Colon (tissue), 2 donors: Measurements from ENCODE around the gene ABCB8.

Source experiments
- FAIRE-seq: peaks from 2 replicates; lab custom pipeline; 2012; peaks lifted over from hg19 to GRCh38; lab: Jason Lieb, UNC
- donor health status: control.
- donor health status: control.

Gene ABCB8

GRCh38 chr7:151087245-151088018 is 59.2 kb downstream of the ABCB8 start:
- FAIRE-seq = no peak

- FAIRE-seq = no peak
Measured at GRCh38 chr7:151088019-151088855, 60.0 kb downstream of the ABCB8 start.

GRCh38 chr7:151088856-151089699 is 60.8 kb downstream of the ABCB8 start:
- no peak for FAIRE-seq

GRCh38 chr7:151089893-151090730 is 61.9 kb downstream of the ABCB8 start:
- no peak for FAIRE-seq

- no peak for FAIRE-seq
Measured at GRCh38 chr7:151091003-151091402, 62.8 kb downstream of the ABCB8 start.

GRCh38 chr7:151091431-151091830 is 63.2 kb downstream of the ABCB8 start:
- FAIRE-seq = no peak

GRCh38 chr7:151091988-151092387 is 63.7 kb downstream of the ABCB8 start:
- no peak for FAIRE-seq

- no peak for FAIRE-seq
Measured at GRCh38 chr7:151093748-151094147, 65.5 kb downstream of the ABCB8 start.

GRCh38 chr7:151094675-151095074 is 66.4 kb downstream of the ABCB8 start:
- FAIRE-seq = no peak

- no peak for FAIRE-seq
Measured at GRCh38 chr7:151095123-151095797, 67.0 kb downstream of the ABCB8 start.

- no peak for FAIRE-seq
Measured at GRCh38 chr7:151095828-151096475, 67.7 kb downstream of the ABCB8 start.
